ENCODE data around the gene TSPEAR.
"Not testable (repeated sequence)": the region's sequence is repeated elsewhere in the genome, so short reads cannot be mapped to it uniquely, and the experiment has no call there.

The TSPEAR gene

GRCh38 chr21:44564099-44564498 is 147.3 kb downstream of the TSPEAR start:
- no peak for DNase-seq

- DNase-seq, result no peak
Measured at GRCh38 chr21:44558695-44559094, 152.7 kb downstream of the TSPEAR start, which contains the start of gene KRTAP10-3. KRTAP10-3 (minus strand) TSS chr21:44558795; CDS start chr21:44558715, 80 bp downstream.

GRCh38 chr21:44558329-44558675 is 153.1 kb downstream of the TSPEAR start:
- DNase-seq, result not testable (repeated sequence)

GRCh38 chr21:44557491-44558328 is 153.7 kb downstream of the TSPEAR start:
- no peak for DNase-seq

- DNase-seq, result no peak
Measured at GRCh38 chr21:44556879-44557278, 154.5 kb downstream of the TSPEAR start.

- no peak for DNase-seq
Measured at GRCh38 chr21:44555200-44555875, 156.0 kb downstream of the TSPEAR start.

GRCh38 chr21:44552681-44553080 is 158.7 kb downstream of the TSPEAR start:
- no peak for DNase-seq

- no peak for DNase-seq
Measured at GRCh38 chr21:44552136-44552535, 159.2 kb downstream of the TSPEAR start.

- DNase-seq, result no peak
Measured at GRCh38 chr21:44551340-44551961, 159.9 kb downstream of the TSPEAR start, which contains the start of gene KRTAP10-2. KRTAP10-2 (minus strand) TSS chr21:44551505; CDS start chr21:44551458, 47 bp downstream.

- DNase-seq, result no peak
Measured at GRCh38 chr21:44550807-44551206, 160.6 kb downstream of the TSPEAR start.

GRCh38 chr21:44550285-44550684 is 161.1 kb downstream of the TSPEAR start:
- DNase-seq, result not testable (repeated sequence)

- DNase-seq, result no peak
Measured at GRCh38 chr21:44549525-44550211, 161.7 kb downstream of the TSPEAR start.

- DNase-seq, result no peak
Measured at GRCh38 chr21:44548922-44549321, 162.4 kb downstream of the TSPEAR start.

GRCh38 chr21:44548381-44548780 is 163.0 kb downstream of the TSPEAR start:
- no peak for DNase-seq

- DNase-seq, result no peak
Measured at GRCh38 chr21:44547656-44548331, 163.6 kb downstream of the TSPEAR start.

GRCh38 chr21:44544566-44544965 is 166.8 kb downstream of the TSPEAR start:
- no peak for DNase-seq

- DNase-seq, result no peak
Measured at GRCh38 chr21:44542716-44543115, 168.7 kb downstream of the TSPEAR start.

GRCh38 chr21:44540741-44541288 is 170.6 kb downstream of the TSPEAR start:
- DNase-seq, result no peak

- no peak for DNase-seq
Measured at GRCh38 chr21:44539991-44540666, 171.2 kb downstream of the TSPEAR start, which contains the start of gene KRTAP10-1. KRTAP10-1 (minus strand) TSS chr21:44540195; CDS start chr21:44540150, 45 bp downstream.

GRCh38 chr21:44539046-44539445 is 172.3 kb downstream of the TSPEAR start:
- DNase-seq, result no peak
